HG02938 (cell line): Measurements from ENCODE around the gene CTDSP1.

ENCODE experiments used
- ATAC-seq: cut with Tn5 transposase; IDR thresholded peaks from one replicate; pipeline ENCODE4 v1.9.1; 2021; ENCODE audit warnings: mild to moderate bottlenecking, moderate library complexity; ENCODE audit not compliant: unreplicated experiment

CTDSP1 gene, protein sequence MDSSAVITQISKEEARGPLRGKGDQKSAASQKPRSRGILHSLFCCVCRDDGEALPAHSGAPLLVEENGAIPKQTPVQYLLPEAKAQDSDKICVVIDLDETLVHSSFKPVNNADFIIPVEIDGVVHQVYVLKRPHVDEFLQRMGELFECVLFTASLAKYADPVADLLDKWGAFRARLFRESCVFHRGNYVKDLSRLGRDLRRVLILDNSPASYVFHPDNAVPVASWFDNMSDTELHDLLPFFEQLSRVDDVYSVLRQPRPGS

DNA sequence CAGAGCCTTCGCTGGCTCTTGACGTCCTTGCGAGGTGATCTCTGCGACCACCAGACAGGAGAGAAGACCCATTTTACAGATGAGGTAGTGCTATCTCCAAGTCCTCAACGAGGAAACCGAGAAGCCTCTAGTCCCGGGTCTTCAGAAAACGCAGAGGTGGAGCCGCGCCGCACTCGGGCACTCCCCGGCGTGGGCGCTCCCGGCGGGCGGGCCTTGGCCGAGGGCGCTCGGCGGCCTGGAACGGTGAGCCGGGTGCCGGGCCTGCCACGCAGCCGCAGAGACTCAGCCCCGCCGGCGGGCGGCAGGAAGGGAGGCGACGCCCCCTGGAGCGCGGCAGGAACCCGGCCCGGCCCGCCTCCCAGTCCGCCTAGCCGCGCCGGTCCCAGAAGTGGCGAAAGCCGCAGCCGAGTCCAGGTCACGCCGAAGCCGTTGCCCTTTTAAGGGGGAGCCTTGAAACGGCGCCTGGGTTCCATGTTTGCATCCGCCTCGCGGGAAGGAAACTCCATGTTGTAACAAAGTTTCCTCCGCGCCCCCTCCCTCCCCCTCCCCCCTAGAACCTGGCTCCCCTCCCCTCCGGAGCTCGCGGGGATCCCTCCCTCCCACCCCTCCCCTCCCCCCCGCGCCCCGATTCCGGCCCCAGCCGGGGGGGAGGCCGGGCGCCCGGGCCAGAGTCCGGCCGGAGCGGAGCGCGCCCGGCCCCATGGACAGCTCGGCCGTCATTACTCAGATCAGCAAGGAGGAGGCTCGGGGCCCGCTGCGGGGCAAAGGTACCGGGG lies at the start of gene CTDSP1:
Gene CTDSP1, plus strand, starts transcription at position 478 of the 776 bp plus-strand sequence. Its CDS starts 223 bp downstream, at position 701.
- peak; percentile 28 for ATAC-seq

DNA sequence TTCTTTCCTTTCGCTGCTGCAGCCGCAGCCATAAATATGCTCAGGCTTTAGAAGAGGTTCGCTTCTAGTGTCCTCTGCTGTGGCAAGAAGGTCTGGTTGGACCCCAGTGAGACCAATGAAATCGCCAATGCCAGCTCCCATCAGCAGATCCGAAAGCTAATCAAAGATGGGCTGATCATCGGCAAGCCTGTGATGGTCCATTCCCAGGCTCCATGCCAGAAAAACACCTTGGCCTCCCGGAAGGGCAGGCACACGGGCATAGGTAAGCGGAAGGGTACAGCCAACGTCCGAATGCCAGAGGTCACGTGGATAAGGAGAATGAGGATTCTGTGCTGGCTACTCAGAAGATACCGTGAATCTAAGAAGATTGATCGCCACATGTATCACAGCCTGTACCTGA lies 45.6 kb upstream of the CTDSP1 start:
- no peak for ATAC-seq

DNA sequence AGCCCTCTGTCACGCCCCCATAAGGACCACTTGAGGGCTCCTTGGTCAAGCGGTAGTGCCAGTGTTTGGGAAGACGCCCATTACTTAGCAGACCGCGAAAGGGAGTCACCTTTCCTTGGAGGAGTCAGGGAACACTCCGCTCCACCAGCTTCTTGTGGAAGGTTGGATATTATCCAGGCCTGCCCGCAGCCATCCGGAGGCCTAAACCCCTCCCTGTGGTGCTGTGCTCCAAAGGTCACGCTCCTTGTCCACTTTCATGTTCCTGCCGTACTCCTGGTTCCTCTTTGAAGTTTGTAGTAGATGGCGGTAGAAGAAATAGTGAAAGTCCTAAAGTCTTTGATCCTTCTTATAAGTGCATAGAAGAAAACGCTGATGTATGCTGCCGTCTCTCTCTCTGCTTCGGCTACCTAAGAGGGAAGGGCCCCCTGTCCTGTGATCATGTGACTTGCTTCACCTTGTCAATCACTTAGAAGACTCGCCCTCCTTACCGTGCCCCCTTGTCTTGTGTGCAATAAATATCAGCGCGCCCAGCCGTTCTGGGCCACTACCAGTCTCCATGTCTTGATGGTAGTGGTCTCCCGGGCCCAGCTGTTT lies 44.7 kb upstream of the CTDSP1 start:
- no peak for ATAC-seq

- no peak for ATAC-seq
Observed at GRCh38 chr2:218357236-218358177, 42.2 kb upstream of the CTDSP1 start.

- ATAC-seq: no peak
Observed at GRCh38 chr2:218360453-218360852, 39.2 kb upstream of the CTDSP1 start.

DNA sequence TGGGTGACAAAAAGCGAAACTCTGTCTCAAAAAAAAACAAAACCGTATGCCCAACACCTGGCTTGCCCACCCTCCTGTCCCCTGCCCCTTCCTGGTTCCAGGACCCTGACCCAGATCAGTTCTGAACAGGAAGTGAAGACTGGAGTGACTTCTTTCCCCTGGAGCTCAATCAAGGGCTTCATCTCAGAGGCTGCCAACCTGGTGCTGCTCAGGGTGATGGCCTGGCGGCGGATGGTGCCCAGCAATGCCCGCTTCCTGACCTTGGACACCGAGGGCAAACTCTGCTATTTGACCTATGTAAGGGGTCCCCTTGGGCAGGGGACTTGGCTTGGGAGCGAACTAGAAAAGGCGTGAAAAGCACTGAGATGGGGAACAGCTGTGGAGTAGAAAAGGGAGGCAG lies 37.1 kb upstream of the CTDSP1 start:
- no peak for ATAC-seq

DNA sequence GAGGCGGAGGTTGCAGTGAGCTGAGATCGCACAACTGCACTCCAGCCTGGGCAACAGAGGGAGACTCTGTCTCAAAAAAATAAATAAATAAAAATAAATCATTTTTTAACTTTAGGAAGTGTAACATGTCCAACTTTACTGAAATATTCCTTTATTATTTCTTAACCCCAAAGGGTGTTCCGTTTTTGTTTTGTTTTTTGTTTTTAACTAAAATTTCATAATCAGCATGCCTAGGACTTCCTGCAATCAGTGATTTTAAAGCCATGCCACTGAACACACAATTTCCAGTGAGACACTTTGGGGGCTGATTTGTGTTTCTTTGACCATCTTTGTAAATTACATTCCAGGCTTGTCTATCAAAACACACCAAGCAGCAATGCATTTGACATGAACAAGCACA lies 35.9 kb upstream of the CTDSP1 start:
- no peak for ATAC-seq

DNA sequence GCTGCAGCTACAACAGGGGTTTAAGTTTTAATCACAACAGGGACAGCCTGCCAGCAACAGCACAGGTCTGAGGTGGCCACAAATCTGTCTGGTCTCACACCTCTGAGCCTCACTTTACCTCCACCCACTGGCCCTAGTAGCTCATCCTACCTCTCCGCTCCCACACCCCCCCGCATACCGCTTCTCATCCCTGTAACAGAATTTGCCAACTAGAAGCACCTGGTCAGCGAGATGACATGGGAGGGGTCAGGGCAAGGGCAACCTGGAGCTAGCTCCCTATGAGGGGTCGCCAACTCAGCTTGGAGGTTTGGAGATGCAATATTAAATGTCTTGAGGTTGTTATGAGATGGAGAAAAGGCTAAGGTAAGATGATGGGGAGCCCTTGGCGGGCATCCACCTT lies 35.5 kb upstream of the CTDSP1 start:
- ATAC-seq: no peak

GRCh38 chr2:218366621-218367414 lies 32.9 kb upstream of the CTDSP1 start:
- ATAC-seq: no peak

- peak; percentile 80 for ATAC-seq
Observed at GRCh38 chr2:218367415-218368149, 32.1 kb upstream of the CTDSP1 start.

GRCh38 chr2:218368150-218368528 lies 31.5 kb upstream of the CTDSP1 start:
- no peak for ATAC-seq

DNA sequence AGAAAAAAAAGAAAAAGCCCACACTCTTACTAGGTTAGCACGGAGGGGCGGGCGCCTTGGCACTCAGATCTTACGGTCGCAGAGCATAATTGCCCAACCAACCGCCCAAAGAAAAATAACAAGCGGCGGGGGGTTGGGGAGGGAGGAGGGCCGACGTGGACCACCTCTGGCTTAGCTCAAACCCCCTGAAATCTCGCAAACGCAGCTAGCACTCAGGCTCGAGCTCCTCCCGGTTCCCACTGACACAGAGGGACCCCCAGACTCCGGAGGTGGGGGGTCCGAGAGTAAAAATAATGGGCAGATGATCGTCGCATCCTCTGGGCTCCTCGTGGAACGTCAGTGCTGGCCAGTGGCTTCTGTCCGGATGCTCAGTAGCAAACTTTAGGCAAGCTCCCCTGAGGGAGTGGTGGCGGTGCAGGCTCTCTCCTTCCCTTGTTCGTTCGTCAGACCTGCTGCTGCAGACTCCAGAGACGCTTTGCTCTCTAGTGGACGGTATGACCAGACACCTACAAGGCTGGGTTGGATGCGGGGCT lies 31.0 kb upstream of the CTDSP1 start:
- no peak for ATAC-seq

GRCh38 chr2:218369330-218369729 lies 30.3 kb upstream of the CTDSP1 start:
- ATAC-seq: no peak

DNA sequence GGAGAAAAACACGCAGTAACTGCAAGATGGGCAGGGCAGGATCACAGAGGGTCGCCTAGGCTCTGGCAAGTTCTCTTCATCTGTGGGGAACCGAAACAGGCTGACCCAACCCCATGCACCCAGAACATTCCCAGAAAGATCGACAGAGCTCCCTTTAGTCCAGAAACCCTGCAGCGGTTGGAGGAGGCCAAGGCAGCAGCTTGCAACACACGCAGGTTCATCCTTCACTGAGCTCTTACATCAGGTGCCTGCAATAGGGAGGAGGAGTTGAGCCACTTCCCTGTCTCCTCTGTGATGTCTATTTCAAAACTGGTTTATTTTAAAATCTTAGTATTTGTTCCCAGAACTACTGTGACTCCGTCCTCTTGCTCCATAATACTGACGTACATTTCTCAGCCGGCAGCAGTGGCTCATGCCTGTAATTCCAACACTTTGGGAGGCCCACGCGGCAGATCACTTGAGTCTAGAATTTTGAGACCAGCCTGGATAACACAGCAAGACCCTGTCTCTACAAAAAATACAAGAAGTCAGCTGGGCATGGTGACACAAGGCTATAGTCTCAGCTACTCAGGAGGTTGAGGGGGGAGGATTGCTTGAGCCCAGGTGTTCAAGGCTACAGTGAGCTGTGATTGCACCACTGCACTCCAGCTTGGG lies 29.1 kb upstream of the CTDSP1 start:
- no peak for ATAC-seq

DNA sequence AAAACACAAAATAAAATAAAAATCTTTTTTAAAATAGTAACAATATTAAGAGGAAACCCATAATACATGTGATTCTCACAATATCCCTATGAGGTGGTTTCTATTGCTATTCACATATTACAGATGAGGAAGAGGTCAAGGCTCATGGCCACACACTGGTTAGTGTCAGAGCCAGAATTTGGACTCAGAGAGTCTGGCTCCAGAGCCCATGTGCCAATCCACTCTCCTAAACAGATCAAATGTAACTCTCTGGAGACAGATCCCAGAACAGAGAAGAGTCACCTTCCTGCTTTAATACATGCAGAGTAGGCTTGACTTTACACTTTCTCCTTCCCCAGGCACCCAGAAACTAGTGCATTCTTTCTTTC lies 27.7 kb upstream of the CTDSP1 start:
- ATAC-seq: no peak

GRCh38 chr2:218374795-218375194 lies 24.9 kb upstream of the CTDSP1 start:
- no peak for ATAC-seq

DNA sequence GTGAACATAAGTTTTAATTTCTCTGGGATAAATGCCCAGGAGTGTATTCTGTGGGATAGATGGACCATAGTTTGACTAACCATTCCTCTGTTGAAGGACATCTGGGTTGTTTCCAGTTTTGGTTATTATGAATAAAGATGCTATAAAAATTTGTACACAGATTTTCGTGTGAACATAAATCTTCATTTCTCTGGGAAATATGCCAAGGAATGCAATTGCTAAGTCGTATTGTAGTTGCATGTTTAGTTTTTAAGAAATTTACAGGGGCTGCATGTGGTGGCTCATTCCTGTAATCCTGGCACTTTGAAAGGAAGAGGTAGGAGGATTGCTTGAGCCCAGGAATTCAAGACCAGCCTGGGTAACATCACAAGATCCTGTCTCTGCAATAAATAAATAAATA lies 24.5 kb upstream of the CTDSP1 start:
- ATAC-seq: no peak

DNA sequence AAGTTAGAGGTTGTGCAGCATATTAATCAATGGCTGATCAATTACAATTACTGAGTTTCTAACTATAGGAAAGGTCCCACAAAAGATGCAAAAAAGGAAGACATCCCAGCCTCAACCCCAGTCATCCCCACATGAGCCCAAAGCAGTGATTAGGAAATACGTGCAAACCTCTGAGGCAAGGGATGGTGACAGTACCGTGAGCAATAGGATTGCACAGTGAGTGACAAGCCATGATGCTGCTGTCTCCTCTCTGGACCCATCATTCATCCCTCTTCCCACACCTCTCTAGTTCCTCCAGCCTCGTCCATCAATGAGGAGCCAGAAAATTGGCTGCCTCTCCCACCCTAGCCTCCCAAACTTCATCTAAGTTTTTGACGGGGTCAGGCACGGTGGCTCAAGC lies 21.6 kb upstream of the CTDSP1 start:
- no peak for ATAC-seq

DNA sequence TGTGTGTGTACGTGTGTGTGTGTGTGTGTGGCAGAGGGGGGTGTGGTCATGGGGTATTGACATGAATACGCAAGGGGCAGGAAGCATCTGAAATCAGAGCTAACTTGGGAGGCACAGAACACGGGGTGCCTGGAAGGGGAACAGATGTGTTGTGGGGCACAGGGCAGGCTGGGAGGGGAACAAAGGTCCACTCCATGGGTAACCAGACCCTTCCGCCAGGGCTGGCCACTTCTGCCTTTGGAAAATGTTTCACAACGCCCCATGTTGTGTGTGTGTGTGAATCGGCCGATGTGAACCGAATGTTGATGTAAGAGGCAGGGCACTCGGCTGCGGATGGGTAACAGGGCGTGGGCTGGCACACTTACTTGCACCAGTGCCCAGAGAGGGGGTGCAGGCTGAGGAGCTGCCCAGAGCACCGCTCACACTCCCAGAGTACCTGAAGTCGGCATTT lies 17.7 kb upstream of the CTDSP1 start, which contains the start of gene SLC11A1:
Gene SLC11A1, plus strand, starts transcription at position 358 of the 451 bp plus-strand sequence. CDS start 96 bp downstream, outside the sequence.
- ATAC-seq: no peak
